Ishikawa (cell line): ENCODE measurements around the gene CBR3.

Source experiments
- CEBPB ChIP-seq: IDR thresholded peaks from 2 replicates; pipeline ENCODE4 v1.6.1; 2012
- CREB1 ChIP-seq: IDR thresholded peaks from 2 replicates; pipeline ENCODE4 v1.6.1; 2012; ENCODE audit warnings: low read depth
- EGR1 ChIP-seq: IDR thresholded peaks from 2 replicates; pipeline ENCODE4 v1.6.1; 2012
- EP300 ChIP-seq: IDR thresholded peaks from 2 replicates; pipeline ENCODE4 v1.6.1; 2012; ENCODE audit warnings: borderline replicate concordance
- FOXM1 ChIP-seq: IDR thresholded peaks from 2 replicates; pipeline ENCODE4 v1.6.1; 2012; ENCODE audit warnings: low read depth, borderline replicate concordance
- MAX ChIP-seq: IDR thresholded peaks from 2 replicates; pipeline ENCODE4 v1.6.1; 2012
- NFIC ChIP-seq: IDR thresholded peaks from 2 replicates; pipeline ENCODE4 v1.6.1; 2012
- RAD21 ChIP-seq: IDR thresholded peaks from 2 replicates; pipeline ENCODE4 v1.6.1; 2012; ENCODE audit warnings: low read depth
- TAF1 ChIP-seq: IDR thresholded peaks from 2 replicates; pipeline ENCODE4 v1.6.1; 2012; ENCODE audit warnings: low read depth, mild to moderate bottlenecking
- TCF12 ChIP-seq: IDR thresholded peaks from 2 replicates; pipeline ENCODE4 v1.6.1; 2012; ENCODE audit warnings: low read depth
- TEAD4 ChIP-seq: IDR thresholded peaks from 2 replicates; pipeline ENCODE4 v1.6.1; 2012
- USF1 ChIP-seq: IDR thresholded peaks from 2 replicates; pipeline ENCODE4 v1.6.1; 2012
- YY1 ChIP-seq: IDR thresholded peaks from 2 replicates; pipeline ENCODE4 v1.6.1; 2012; ENCODE audit warnings: low read depth
- ZBTB7A ChIP-seq: IDR thresholded peaks from 2 replicates; pipeline ENCODE4 v1.6.1; 2012; ENCODE audit warnings: low read depth
- TF ChIP-seq, protein P1 (sequence below): IDR thresholded peaks from 2 replicates; pipeline ENCODE4 v1.6.1; 2012; ENCODE audit warnings: low read depth, mild to moderate bottlenecking

The CBR3 gene

GRCh38 chr21:36117286-36117741 lies 17.6 kb upstream of the CBR3 start:
- no peak for TF ChIP-seq EGR1
- TF ChIP-seq TEAD4, result no peak
- no peak for TF ChIP-seq RAD21
- no peak for TF ChIP-seq CEBPB
- no peak for TF ChIP-seq CREB1
- TF ChIP-seq, protein P1, sequence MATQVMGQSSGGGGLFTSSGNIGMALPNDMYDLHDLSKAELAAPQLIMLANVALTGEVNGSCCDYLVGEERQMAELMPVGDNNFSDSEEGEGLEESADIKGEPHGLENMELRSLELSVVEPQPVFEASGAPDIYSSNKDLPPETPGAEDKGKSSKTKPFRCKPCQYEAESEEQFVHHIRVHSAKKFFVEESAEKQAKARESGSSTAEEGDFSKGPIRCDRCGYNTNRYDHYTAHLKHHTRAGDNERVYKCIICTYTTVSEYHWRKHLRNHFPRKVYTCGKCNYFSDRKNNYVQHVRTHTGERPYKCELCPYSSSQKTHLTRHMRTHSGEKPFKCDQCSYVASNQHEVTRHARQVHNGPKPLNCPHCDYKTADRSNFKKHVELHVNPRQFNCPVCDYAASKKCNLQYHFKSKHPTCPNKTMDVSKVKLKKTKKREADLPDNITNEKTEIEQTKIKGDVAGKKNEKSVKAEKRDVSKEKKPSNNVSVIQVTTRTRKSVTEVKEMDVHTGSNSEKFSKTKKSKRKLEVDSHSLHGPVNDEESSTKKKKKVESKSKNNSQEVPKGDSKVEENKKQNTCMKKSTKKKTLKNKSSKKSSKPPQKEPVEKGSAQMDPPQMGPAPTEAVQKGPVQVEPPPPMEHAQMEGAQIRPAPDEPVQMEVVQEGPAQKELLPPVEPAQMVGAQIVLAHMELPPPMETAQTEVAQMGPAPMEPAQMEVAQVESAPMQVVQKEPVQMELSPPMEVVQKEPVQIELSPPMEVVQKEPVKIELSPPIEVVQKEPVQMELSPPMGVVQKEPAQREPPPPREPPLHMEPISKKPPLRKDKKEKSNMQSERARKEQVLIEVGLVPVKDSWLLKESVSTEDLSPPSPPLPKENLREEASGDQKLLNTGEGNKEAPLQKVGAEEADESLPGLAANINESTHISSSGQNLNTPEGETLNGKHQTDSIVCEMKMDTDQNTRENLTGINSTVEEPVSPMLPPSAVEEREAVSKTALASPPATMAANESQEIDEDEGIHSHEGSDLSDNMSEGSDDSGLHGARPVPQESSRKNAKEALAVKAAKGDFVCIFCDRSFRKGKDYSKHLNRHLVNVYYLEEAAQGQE, result no peak
- no peak for TF ChIP-seq TCF12
- no peak for TF ChIP-seq ZBTB7A
- no peak for TF ChIP-seq EP300
- no peak for TF ChIP-seq MAX
- TF ChIP-seq YY1, result no peak
- TF ChIP-seq USF1, result no peak
- no peak for TF ChIP-seq FOXM1
- no peak for TF ChIP-seq NFIC
- no peak for TF ChIP-seq TAF1

DNA sequence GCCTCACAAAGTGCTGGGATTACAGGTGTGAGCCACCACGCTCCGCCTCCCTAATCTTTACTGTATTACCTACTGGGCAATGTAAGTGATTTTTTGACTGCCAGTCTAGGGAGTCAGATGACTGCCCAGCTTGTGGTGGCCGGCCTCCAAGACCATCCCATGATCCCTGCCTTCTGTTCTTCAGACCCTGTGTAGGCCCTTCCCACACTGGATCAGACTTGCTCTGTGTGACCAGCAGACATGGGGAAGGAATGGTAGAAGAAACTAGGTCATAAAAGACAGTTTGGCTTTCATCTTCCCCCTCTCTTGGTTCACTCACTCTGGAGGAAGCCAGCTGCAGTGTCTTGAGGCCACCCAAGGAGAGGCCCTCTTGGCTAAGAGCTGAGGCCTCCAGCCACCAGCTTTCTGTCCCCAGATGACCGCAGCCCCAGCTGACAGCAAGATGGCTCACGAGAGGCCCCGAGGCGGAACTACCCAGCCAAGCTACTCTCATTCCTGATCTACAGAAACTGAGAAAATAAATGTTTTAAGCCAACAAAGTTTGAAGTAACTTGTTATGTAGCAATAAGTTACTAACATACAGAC lies 14.5 kb upstream of the CBR3 start:
- TF ChIP-seq YY1 (no peak), TAF1 (no peak), CREB1 (no peak), RAD21 (no peak), FOXM1 (no peak), CEBPB (no peak), TEAD4 (no peak), EP300 (no peak), NFIC (no peak), USF1 (no peak), TCF12 (no peak), MAX (no peak), EGR1 (no peak), ZBTB7A (no peak)
- TF ChIP-seq, protein P1, result no peak

DNA sequence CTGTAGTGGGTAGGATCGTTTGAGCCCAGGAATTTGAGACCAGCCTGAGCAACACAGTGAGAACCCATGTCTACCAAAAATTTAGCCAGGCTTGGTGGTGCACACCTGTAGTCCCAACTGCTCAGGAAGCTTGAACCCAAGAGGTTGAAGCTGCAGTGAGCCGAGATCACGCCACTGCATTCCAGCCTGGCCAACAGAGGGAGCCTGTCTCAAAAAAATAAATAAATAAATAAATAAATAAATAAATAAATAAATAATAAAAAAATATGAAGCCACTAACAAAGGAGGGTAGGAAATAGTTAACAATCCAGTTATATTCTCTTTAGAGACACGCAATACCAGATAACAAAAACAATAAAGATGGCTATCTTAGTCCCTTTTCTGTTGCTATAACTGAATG lies 11.9 kb upstream of the CBR3 start:
- no peak for TF ChIP-seq YY1
- no peak for TF ChIP-seq EGR1
- TF ChIP-seq EP300, result no peak
- TF ChIP-seq ZBTB7A, result no peak

DNA sequence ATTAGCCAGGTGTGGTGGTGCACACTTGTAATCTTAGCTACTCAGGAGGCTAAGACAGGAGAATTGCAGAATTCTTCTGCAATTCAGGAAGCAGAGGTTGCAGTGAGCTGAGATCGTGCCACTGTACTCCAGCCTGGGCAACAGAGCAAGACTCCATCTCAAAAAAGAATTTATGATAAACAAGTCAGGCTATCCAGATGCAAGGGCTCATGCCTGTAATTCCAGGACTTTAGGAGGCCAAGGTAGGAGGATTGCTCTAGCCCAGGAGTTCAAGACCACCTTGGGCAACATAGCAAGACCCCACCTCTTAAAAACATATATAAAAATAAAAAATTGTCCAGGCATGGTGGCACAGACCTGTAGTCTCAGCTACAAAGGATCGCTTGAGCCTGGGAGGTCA lies 10.5 kb upstream of the CBR3 start:
- TF ChIP-seq MAX, result no peak
- TF ChIP-seq TAF1, result no peak

DNA sequence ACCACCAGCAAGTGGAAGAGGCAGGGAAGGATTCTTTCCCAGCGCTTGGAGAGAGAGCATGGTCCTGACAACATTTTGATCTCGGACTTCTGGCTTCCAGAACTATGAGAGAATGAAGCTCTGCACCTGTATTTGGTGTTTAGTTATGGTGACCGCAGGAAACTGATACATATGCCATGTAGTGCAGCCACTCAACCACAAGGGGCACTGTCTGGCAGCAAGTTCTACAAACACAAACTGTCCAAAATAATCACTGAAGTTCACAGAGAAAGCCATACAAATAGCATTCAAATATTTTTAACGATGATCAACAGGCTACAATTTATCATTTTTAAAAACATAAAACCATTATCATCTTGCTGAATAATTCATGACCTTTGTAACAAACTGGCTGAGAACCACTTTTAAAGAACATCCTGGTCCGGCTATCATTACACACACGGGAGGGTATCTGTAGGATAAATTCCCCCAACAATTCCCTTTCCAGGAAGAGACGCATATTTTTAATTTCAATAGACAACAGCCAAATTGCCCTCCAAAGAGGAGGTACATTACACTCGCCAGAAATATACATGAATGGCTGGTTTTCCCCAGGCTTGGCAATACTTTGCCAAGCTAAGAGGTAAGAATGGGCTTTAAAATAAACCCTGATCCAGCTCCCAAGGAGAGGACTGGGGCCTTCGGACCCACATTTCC lies 9.2 kb upstream of the CBR3 start:
- TF ChIP-seq RAD21 (peak; percentile 61), NFIC (no peak), FOXM1 (no peak), EGR1 (no peak), YY1 (no peak), TAF1 (no peak), CREB1 (no peak)

GRCh38 chr21:36126208-36126565 lies 8.7 kb upstream of the CBR3 start:
- no peak for TF ChIP-seq MAX
- no peak for TF ChIP-seq TEAD4
- TF ChIP-seq FOXM1, result no peak
- TF ChIP-seq RAD21, result no peak
- no peak for TF ChIP-seq YY1
- no peak for TF ChIP-seq EGR1
- TF ChIP-seq, protein P1, result no peak
- TF ChIP-seq EP300, result no peak
- TF ChIP-seq USF1, result no peak
- TF ChIP-seq CEBPB, result no peak
- TF ChIP-seq CREB1, result no peak
- no peak for TF ChIP-seq TCF12
- no peak for TF ChIP-seq NFIC
- no peak for TF ChIP-seq ZBTB7A
- TF ChIP-seq TAF1, result no peak
